GM21360 (cell line): ENCODE data around the gene NUDT17.

Experiments used
- ATAC-seq: cut with Tn5 transposase; IDR thresholded peaks from one replicate; pipeline ENCODE4 v1.9.1; 2021; ENCODE audit warnings: mild to moderate bottlenecking, moderate library complexity; ENCODE audit not compliant: unreplicated experiment

The NUDT17 gene

GRCh38 chr1:145846201-145846612 lies 777 bp downstream of the NUDT17 start:
- no peak for ATAC-seq

GRCh38 chr1:145847827-145848226 lies 2.4 kb downstream of the NUDT17 start:
- no peak for ATAC-seq

GRCh38 chr1:145849356-145850160 lies 4.1 kb downstream of the NUDT17 start:
- no peak for ATAC-seq

- no peak for ATAC-seq
Observed at GRCh38 chr1:145855426-145855948, 10.1 kb downstream of the NUDT17 start.

- no peak for ATAC-seq
Observed at GRCh38 chr1:145857170-145857569, 11.7 kb downstream of the NUDT17 start.

GRCh38 chr1:145858238-145858900 lies 12.9 kb downstream of the NUDT17 start:
- no peak for ATAC-seq

GRCh38 chr1:145858901-145859490 lies 13.6 kb downstream of the NUDT17 start, which contains the start of gene PIAS3:
TSS of gene PIAS3 (minus strand) at chr1:145859081. CDS start at chr1:145858990, 91 bp downstream.
- peak; percentile 73 for ATAC-seq

GRCh38 chr1:145859491-145860023 lies 14.1 kb downstream of the NUDT17 start:
- peak; percentile 67 for ATAC-seq

- no peak for ATAC-seq
Observed at GRCh38 chr1:145863282-145864018, 18.0 kb downstream of the NUDT17 start.

- ATAC-seq: no peak
Observed at GRCh38 chr1:145868232-145868631, 22.8 kb downstream of the NUDT17 start.

- ATAC-seq: no peak
Observed at GRCh38 chr1:145871994-145872924, 26.8 kb downstream of the NUDT17 start.

- ATAC-seq: no peak
Observed at GRCh38 chr1:145874646-145875045, 29.2 kb downstream of the NUDT17 start.

GRCh38 chr1:145877923-145878486 lies 32.6 kb downstream of the NUDT17 start:
- no peak for ATAC-seq

- no peak for ATAC-seq
Observed at GRCh38 chr1:145878724-145879123, 33.3 kb downstream of the NUDT17 start.

- no peak for ATAC-seq
Observed at GRCh38 chr1:145879775-145880174, 34.3 kb downstream of the NUDT17 start.

GRCh38 chr1:145884675-145885074 lies 39.2 kb downstream of the NUDT17 start:
- no peak for ATAC-seq

GRCh38 chr1:145885738-145886287 lies 40.4 kb downstream of the NUDT17 start, which contains the start of gene ANKRD35:
TSS of gene ANKRD35 (minus strand) at chr1:145885866. CDS start at chr1:145885758, 108 bp downstream.
- peak; percentile 93 for ATAC-seq

GRCh38 chr1:145886390-145886789 lies 41.0 kb downstream of the NUDT17 start:
- ATAC-seq: no peak

- ATAC-seq: no peak
Observed at GRCh38 chr1:145886816-145887215, 41.4 kb downstream of the NUDT17 start.
